ENCODE data around the gene FAM221A.
"Not testable (repeated sequence)": the region's sequence is repeated elsewhere in the genome, so short reads cannot be mapped to it uniquely, and the experiment has no call there.

The FAM221A gene

DNA sequence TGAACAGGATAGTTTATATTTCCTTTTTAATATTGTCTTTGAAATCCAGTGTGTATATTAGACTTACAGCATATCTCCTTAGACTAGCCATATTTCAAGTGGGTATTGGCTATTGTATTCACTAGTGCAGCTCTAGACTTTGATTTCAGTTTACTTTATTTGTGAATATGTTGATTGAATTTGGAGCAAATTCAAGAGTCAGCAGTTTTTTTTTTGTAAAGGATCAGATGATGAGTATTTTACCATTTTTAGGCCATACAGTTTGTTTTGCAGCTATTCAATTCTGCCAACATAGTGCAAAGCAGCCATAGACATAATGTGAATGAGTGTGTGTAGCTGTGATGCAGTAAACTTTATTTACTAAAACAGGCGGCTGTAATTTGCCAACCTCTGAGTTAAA, 34.6 kb downstream of the FAM221A start:
- TF ChIP-seq, protein P1, sequence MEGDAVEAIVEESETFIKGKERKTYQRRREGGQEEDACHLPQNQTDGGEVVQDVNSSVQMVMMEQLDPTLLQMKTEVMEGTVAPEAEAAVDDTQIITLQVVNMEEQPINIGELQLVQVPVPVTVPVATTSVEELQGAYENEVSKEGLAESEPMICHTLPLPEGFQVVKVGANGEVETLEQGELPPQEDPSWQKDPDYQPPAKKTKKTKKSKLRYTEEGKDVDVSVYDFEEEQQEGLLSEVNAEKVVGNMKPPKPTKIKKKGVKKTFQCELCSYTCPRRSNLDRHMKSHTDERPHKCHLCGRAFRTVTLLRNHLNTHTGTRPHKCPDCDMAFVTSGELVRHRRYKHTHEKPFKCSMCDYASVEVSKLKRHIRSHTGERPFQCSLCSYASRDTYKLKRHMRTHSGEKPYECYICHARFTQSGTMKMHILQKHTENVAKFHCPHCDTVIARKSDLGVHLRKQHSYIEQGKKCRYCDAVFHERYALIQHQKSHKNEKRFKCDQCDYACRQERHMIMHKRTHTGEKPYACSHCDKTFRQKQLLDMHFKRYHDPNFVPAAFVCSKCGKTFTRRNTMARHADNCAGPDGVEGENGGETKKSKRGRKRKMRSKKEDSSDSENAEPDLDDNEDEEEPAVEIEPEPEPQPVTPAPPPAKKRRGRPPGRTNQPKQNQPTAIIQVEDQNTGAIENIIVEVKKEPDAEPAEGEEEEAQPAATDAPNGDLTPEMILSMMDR (conservative IDR thresholded peaks at IDR 0.05; ENCODE audit: low read depth, low read length), result no peak
- H3K4me3 ChIP-seq (ENCODE audit: low read depth, low read length), result no peak overlapping the region
- DNase-seq (ENCODE audit: low read depth), result no peak

DNA sequence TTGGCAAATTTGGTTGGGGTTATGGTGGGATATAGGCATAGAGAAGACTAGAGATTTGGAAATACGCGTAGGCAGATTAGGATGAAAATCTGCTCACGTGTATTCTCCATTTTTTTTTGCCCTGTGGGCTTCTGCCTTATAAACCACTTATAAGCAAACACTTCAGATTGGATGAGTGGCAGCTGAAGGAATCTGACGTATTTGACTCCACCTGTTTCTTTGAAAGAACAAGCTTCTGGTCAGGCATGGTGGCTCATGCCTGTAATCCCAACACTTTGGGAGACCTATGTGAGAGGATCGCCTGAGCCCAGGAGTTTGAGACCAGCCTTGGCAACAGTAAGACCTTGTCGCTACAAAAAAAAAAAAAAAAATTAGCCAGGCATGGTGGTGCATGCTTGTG, 35.1 kb downstream of the FAM221A start:
- DNase-seq (ENCODE audit: low read depth), result no peak
- no peak overlapping the region for H3K4me3 ChIP-seq (ENCODE audit: low read depth, low read length)
- TF ChIP-seq, protein P1 (conservative IDR thresholded peaks at IDR 0.05; ENCODE audit: low read depth, low read length), result no peak

DNA sequence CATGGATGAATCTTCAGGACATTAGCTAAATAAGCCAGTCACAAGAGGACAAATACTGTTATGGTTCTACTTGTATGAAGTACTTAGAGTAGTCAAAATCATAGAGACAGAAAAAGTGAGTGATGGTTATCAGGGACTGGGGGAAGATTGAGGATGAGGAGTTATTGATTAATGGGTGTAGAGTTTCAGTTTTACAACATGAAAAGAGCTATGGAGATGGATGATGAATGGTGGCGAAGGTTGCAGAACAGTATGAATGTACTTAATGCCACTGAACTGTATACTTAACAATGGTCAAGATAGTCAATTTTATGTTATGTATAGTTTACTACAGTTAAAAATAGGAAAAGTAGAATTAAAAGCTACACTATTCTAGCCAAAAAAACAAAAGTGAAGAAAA, 37.8 kb downstream of the FAM221A start:
- H3K4me3 ChIP-seq (ENCODE audit: low read depth, low read length), result no peak overlapping the region
- TF ChIP-seq, protein P1 (conservative IDR thresholded peaks at IDR 0.05; ENCODE audit: low read depth, low read length), result no peak
- DNase-seq (ENCODE audit: low read depth), result no peak

- TF ChIP-seq, protein P1 (conservative IDR thresholded peaks at IDR 0.05; ENCODE audit: low read depth, low read length), result no peak
- no peak for DNase-seq (ENCODE audit: low read depth)
- H3K4me3 ChIP-seq (ENCODE audit: low read depth, low read length), result no peak overlapping the region
These were observed 41.5 kb downstream of the FAM221A start for GRCh38 chr7:23721456-23721855.

- not testable (repeated sequence) for H3K4me3 ChIP-seq (ENCODE audit: low read depth, low read length); DNase-seq (ENCODE audit: low read depth)
These were observed 42.7 kb downstream of the FAM221A start for GRCh38 chr7:23722587-23723216.

DNA sequence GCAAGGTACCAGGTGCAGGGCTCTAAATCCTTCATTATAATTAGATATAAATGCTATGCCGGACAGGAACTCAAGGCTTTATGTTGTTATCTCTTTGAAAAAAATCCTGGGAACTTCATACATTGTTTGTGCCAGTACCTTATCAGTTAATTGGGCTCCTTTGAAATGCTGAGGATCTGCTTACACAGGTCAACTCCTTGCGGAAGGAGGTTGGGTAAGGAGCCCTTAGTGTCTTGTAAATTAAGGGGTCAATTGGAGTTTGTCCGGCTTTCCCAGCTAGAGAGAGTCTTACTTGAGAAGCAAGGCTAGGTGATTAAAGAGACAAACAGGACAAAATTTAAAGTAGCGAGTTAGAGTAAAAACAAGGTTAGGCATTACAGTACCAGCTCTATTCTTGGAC, 44.1 kb downstream of the FAM221A start:
- H3K4me3 ChIP-seq (ENCODE audit: low read depth, low read length); DNase-seq (ENCODE audit: low read depth): not testable (repeated sequence)

GRCh38 chr7:23742051-23742450, 62.1 kb downstream of the FAM221A start:
- H3K4me3 ChIP-seq (ENCODE audit: low read depth, low read length), result no peak overlapping the region
- TF ChIP-seq, protein P1 (conservative IDR thresholded peaks at IDR 0.05; ENCODE audit: low read depth, low read length), result no peak
- DNase-seq (ENCODE audit: low read depth), result no peak

DNA sequence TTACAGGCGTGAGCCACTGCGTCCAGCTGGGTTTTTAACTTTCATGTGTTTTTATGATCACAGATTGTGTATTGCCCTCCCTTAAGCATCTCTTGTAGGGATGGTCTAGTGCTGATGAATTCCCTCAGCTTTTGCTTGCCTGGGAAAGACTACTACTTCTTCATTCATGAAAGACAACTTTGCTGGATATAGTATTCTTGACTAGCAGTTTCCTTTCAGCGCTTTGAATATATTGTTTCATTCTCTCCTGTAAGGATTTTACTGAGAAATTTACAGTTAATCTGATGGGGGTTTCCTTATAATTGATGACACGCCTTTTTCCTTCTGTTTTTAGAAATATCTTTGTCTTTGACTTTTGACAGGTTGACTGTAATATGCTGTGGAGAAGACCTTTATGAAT, 63.2 kb downstream of the FAM221A start:
- DNase-seq (ENCODE audit: low read depth), result no peak
- TF ChIP-seq, protein P1 (conservative IDR thresholded peaks at IDR 0.05; ENCODE audit: low read depth, low read length), result no peak
- H3K4me3 ChIP-seq (ENCODE audit: low read depth, low read length), result no peak overlapping the region
